Gastrocnemius medialis (tissue), 4 donors: ENCODE measurements around the gene KIF12. TPM values are rescaled to one million over a fixed set of nuclear protein-coding genes. Genes with fewer than 3 reads are reported as not detected.

Experiments
- ATAC-seq, 2 donors: fragments of 150-250 bp; one replicate each; pipeline ENCODE4 v1.9.1; 2016
- DNase-seq, 2 donors: peaks; one replicate each; pipeline ENCODE4 v3.0.0-alpha.2; 2019
- H3K27ac ChIP-seq, 4 donors: fragments of 200-600 bp; sonication (generic); 1 replicate in 1 of 4; 2 replicates in 3 of 4; pipeline ENCODE4 v1.5.1; 2016 to 2018; ENCODE audit warnings: mild to moderate bottlenecking in 2 of 4, moderate library complexity in 1 of 4
- H3K27me3 ChIP-seq, 3 donors: fragments of 200-600 bp; sonication (generic) in 2 of 3; 1 replicate in 1 of 3; 2 replicates in 2 of 3; pipeline versions ENCODE4 v1.5.1 to v1.6.0; 2016 to 2019; ENCODE audit warnings: mild to moderate bottlenecking in 1 of 3, moderate library complexity in 1 of 3
- H3K36me3 ChIP-seq, 2 donors: fragments of 200-600 bp; sonication (generic) in 1 of 2; one replicate each; pipeline ENCODE4 v1.5.1; 2017 to 2018
- H3K4me1 ChIP-seq, 2 donors: fragments of 200-600 bp; sonication (generic) in 1 of 2; one replicate each; pipeline ENCODE4 v1.5.1; 2016 to 2017; ENCODE audit warnings: mild to moderate bottlenecking in 2 of 2
- H3K4me3 ChIP-seq, 4 donors: fragments of 200-600 bp; sonication (generic) in 3 of 4; 1 replicate in 1 of 4; 2 replicates in 3 of 4; pipeline ENCODE4 v1.5.1; 2016 to 2019; ENCODE audit warnings: mild to moderate bottlenecking in 2 of 4
- H3K9me3 ChIP-seq, 3 donors: fragments of 200-600 bp; sonication (generic) in 2 of 3; 1 replicate in 1 of 3; 2 replicates in 2 of 3; pipeline ENCODE4 v1.5.1; 2016 to 2019
- CTCF ChIP-seq, 5 experiments: fragments of 450-650 bp in 3 of 5; fragments of 200-600 bp in 2 of 5; sonication (generic) in 2 of 5; IDR thresholded peaks in 4 of 5; conservative IDR thresholded peaks in 1 of 5; 1 replicate in 4 of 5; 2 replicates in 1 of 5; pipeline ENCODE4 v1.5.1; 2016 to 2019; ENCODE audit warnings: antibody characterized with exemption in 5 of 5, mild to moderate bottlenecking in 3 of 5, moderate library complexity in 3 of 5
- POLR2A ChIP-seq, 2 donors: fragments of 450-650 bp; IDR thresholded peaks; one replicate each; pipeline ENCODE4 v1.6.1; 2017; ENCODE audit warnings: antibody characterized with exemption in 2 of 2, mild to moderate bottlenecking in 2 of 2, moderate library complexity in 2 of 2
- in situ Hi-C, 4 donors: fragments of 200-750 bp; cut with MboI; loops; one replicate each; pipeline versions ENCODE4 v1.15.0 to v1.8.0; 2017; ENCODE audit warnings: low sequenced_read_pairs in 4 of 4
- intact Hi-C: fragments of 100-400 bp; cut with DNase I; formaldehyde crosslinking; loops from one replicate; pipeline ENCODE4 v1.15.1; 2023; ENCODE audit warnings: low total_unique reads
- total RNA-seq, 4 donors: library from RNA; depleted of rRNA; stranded (reverse); fragments of >200 nt; gene quantifications; one replicate each; pipeline versions ENCODE4 v1.1.0 to v1.2.3, GENCODE V29; 2016

KIF12 gene
- total RNA-seq, 4 donors from 2014 or later: not detected

- DNase-seq (no peak), ATAC-seq (peak; percentile 50 to 75)
- TF ChIP-seq CTCF (IDR thresholded peaks at IDR 0.05 in 4 of 5, conservative IDR thresholded peaks at IDR 0.05 in 1 of 5) (no peak), POLR2A (IDR thresholded peaks at IDR 0.05) (no peak)
- H3K4me3 ChIP-seq: no peak overlapping the region
- no peaks in the 10 kb centered on the region for H3K9me3 ChIP-seq
- H3K27me3 ChIP-seq: no peaks in the 10 kb centered on the region
- in situ Hi-C loops (no loop called here), intact Hi-C loops (no loop called here)
- H3K36me3 ChIP-seq: no peaks in the 10 kb centered on the region
- peak overlapping the region; percentile 18 to 62 (median 50) for H3K27ac ChIP-seq
- peaks cover 25 to 27% of the 10 kb centered on the region in 2 donors for H3K4me1 ChIP-seq
These were observed 41.8 kb upstream of the KIF12 start for GRCh38 chr9:114140850-114141249.

- Histone ChIP-seq H3K36me3 (no peaks in the 10 kb centered on the region), H3K27ac (peak overlapping the region in 3 of 4 donors; percentile 53 to 62 (median 54)), H3K4me1 (peaks cover 25 to 27% of the 10 kb centered on the region in 2 donors), H3K27me3 (no peaks in the 10 kb centered on the region), H3K9me3 (no peaks in the 10 kb centered on the region), H3K4me3 (no peak overlapping the region)
- in situ Hi-C loops (no loop called here), intact Hi-C loops (no loop called here)
- DNase-seq (no peak), ATAC-seq (no peak)
- no peak for TF ChIP-seq CTCF (IDR thresholded peaks at IDR 0.05 in 4 of 5, conservative IDR thresholded peaks at IDR 0.05 in 1 of 5)
- TF ChIP-seq POLR2A (IDR thresholded peaks at IDR 0.05): no peak
These were observed 41.3 kb upstream of the KIF12 start for GRCh38 chr9:114140401-114140800.

GRCh38 chr9:114139071-114139470, 40.0 kb upstream of the KIF12 start:
- DNase-seq: no peak
- TF ChIP-seq POLR2A (IDR thresholded peaks at IDR 0.05): no peak
- no peak for TF ChIP-seq CTCF (IDR thresholded peaks at IDR 0.05 in 4 of 5, conservative IDR thresholded peaks at IDR 0.05 in 1 of 5)
- Histone ChIP-seq H3K4me3 (no peak overlapping the region), H3K27me3 (no peaks in the 10 kb centered on the region), H3K9me3 (no peaks in the 10 kb centered on the region), H3K4me1 (peaks cover 25 to 27% of the 10 kb centered on the region in 2 donors), H3K36me3 (no peaks in the 10 kb centered on the region), H3K27ac (peak overlapping the region in 3 of 4 donors; percentile 35 to 58 (median 53))
- in situ Hi-C loops: no loop called here
- ATAC-seq: no peak
- intact Hi-C loops: no loop called here

GRCh38 chr9:114138552-114138971, 39.5 kb upstream of the KIF12 start:
- DNase-seq (no peak), ATAC-seq (no peak)

More at GRCh38 chr9:114138552-114138971, 39.5 kb upstream of the KIF12 start:
- Histone ChIP-seq H3K27ac (peak overlapping the region in 1 of 4 donors; percentile 58), H3K4me3 (no peak overlapping the region), H3K9me3 (no peaks in the 10 kb centered on the region), H3K4me1 (peaks cover 25 to 27% of the 10 kb centered on the region in 2 donors), H3K36me3 (no peaks in the 10 kb centered on the region), H3K27me3 (no peaks in the 10 kb centered on the region)
- in situ Hi-C loops: no loop called here
- no peak for TF ChIP-seq POLR2A (IDR thresholded peaks at IDR 0.05)
- no peak for TF ChIP-seq CTCF (IDR thresholded peaks at IDR 0.05 in 4 of 5, conservative IDR thresholded peaks at IDR 0.05 in 1 of 5)
- intact Hi-C loops: no loop called here
